ENCODE results near the gene RADIL.

RADIL gene

GRCh38 chr7:4882169-4883032, 1.1 kb downstream of the RADIL start:
- Histone ChIP-seq H3K9me3 (ENCODE audit: insufficient read depth, low read length) (no peaks in the 10 kb centered on the region), H3K9ac (ENCODE audit: low read length) (no peak overlapping the region), H2AFZ (ENCODE audit: low read depth, low read length) (no peak overlapping the region), H3K4me3 (ENCODE audit: low read length) (no peak overlapping the region), H3K27ac (ENCODE audit: low read length) (no peak overlapping the region), H3K27me3 (ENCODE audit: low read depth, low read length) (no peaks in the 10 kb centered on the region), H3K4me2 (ENCODE audit: low read length) (no peak overlapping the region), H3K4me1 (ENCODE audit: low read length) (no peaks in the 10 kb centered on the region), H3K79me2 (ENCODE audit: low read length) (no peaks in the 10 kb centered on the region), H4K20me1 (ENCODE audit: insufficient read depth, low read length) (no peaks in the 10 kb centered on the region), H3K36me3 (replicated peaks; ENCODE audit: low read depth, low read length) (no peaks in the 10 kb centered on the region)
- TF ChIP-seq CTCF (IDR thresholded peaks at IDR 0.05; ENCODE audit: low read depth, low read length) (no peak), EZH2phosphoT487 (IDR thresholded peaks at IDR 0.05; ENCODE audit: low read depth) (no peak)

GRCh38 chr7:4880218-4880617, 3.3 kb downstream of the RADIL start:
- no peaks in the 10 kb centered on the region for H4K20me1 ChIP-seq (ENCODE audit: insufficient read depth, low read length)
- no peaks in the 10 kb centered on the region for H3K4me1 ChIP-seq (ENCODE audit: low read length)
- no peaks in the 10 kb centered on the region for H3K27me3 ChIP-seq (ENCODE audit: low read depth, low read length)
- H3K4me3 ChIP-seq (ENCODE audit: low read length): no peak overlapping the region
- H3K9me3 ChIP-seq (ENCODE audit: insufficient read depth, low read length): no peaks in the 10 kb centered on the region
- no peaks in the 10 kb centered on the region for H3K79me2 ChIP-seq (ENCODE audit: low read length)
- H3K4me2 ChIP-seq (ENCODE audit: low read length): no peak overlapping the region
- TF ChIP-seq CTCF (IDR thresholded peaks at IDR 0.05; ENCODE audit: low read depth, low read length): no peak
- no peak for TF ChIP-seq EZH2phosphoT487 (IDR thresholded peaks at IDR 0.05; ENCODE audit: low read depth)
- H3K27ac ChIP-seq (ENCODE audit: low read length): no peak overlapping the region
- H3K36me3 ChIP-seq (replicated peaks; ENCODE audit: low read depth, low read length): no peaks in the 10 kb centered on the region
- H3K9ac ChIP-seq (ENCODE audit: low read length): no peak overlapping the region
- no peak overlapping the region for H2AFZ ChIP-seq (ENCODE audit: low read depth, low read length)

GRCh38 chr7:4879396-4880081, 4.0 kb downstream of the RADIL start:
- Histone ChIP-seq H3K4me2 (ENCODE audit: low read length) (no peak overlapping the region), H3K27me3 (ENCODE audit: low read depth, low read length) (no peaks in the 10 kb centered on the region), H3K4me1 (ENCODE audit: low read length) (no peaks in the 10 kb centered on the region), H3K4me3 (ENCODE audit: low read length) (no peak overlapping the region), H3K79me2 (ENCODE audit: low read length) (no peaks in the 10 kb centered on the region), H3K9ac (ENCODE audit: low read length) (no peak overlapping the region), H3K36me3 (replicated peaks; ENCODE audit: low read depth, low read length) (no peaks in the 10 kb centered on the region), H2AFZ (ENCODE audit: low read depth, low read length) (no peak overlapping the region), H3K27ac (ENCODE audit: low read length) (no peak overlapping the region), H4K20me1 (ENCODE audit: insufficient read depth, low read length) (no peaks in the 10 kb centered on the region), H3K9me3 (ENCODE audit: insufficient read depth, low read length) (no peaks in the 10 kb centered on the region)
- TF ChIP-seq EZH2phosphoT487 (IDR thresholded peaks at IDR 0.05; ENCODE audit: low read depth): no peak
- no peak for TF ChIP-seq CTCF (IDR thresholded peaks at IDR 0.05; ENCODE audit: low read depth, low read length)

Data from OCI-LY3 (cell line).